Prostate gland (tissue), 2 donors: ENCODE data around the gene CHDH.

ENCODE experiments used
- POLR2AphosphoS5 ChIP-seq: sonication (generic); formaldehyde crosslinking; IDR thresholded peaks from one replicate; pipeline ENCODE4 v1.6.1; 2017; ENCODE audit warnings: antibody characterized with exemption
- TF ChIP-seq, protein P1 (sequence below), 4 experiments: fragments of 200-600 bp in 2 of 4; fragments of 450-650 bp in 2 of 4; sonication (generic) in 2 of 4; IDR thresholded peaks; 1 replicate in 3 of 4; 2 replicates in 1 of 4; pipeline ENCODE4 v1.5.1; 2016 to 2019; ENCODE audit warnings: antibody characterized with exemption in 4 of 4, mild to moderate bottlenecking in 2 of 4, moderate library complexity in 2 of 4

DNA sequence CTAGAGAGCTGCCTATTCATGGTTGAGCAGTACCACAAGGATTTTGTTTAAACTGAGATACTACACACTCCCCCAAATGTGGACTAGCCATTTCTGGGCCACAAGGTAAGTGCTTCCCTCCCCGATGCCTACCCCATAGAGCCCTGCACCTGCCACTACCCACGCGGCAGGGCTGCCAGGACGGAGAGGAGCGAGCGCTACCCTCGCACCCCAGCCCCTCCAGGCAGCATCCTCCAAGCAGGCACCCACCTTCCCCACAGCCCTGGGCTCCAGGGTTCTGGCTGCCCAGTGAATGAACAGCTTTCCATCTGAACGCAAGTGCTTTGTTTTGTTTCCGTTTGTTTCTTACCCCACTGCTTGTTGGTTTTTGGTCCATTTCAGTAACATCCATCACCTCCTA is 59.2 kb downstream of the CHDH start:
- TF ChIP-seq, protein P1, sequence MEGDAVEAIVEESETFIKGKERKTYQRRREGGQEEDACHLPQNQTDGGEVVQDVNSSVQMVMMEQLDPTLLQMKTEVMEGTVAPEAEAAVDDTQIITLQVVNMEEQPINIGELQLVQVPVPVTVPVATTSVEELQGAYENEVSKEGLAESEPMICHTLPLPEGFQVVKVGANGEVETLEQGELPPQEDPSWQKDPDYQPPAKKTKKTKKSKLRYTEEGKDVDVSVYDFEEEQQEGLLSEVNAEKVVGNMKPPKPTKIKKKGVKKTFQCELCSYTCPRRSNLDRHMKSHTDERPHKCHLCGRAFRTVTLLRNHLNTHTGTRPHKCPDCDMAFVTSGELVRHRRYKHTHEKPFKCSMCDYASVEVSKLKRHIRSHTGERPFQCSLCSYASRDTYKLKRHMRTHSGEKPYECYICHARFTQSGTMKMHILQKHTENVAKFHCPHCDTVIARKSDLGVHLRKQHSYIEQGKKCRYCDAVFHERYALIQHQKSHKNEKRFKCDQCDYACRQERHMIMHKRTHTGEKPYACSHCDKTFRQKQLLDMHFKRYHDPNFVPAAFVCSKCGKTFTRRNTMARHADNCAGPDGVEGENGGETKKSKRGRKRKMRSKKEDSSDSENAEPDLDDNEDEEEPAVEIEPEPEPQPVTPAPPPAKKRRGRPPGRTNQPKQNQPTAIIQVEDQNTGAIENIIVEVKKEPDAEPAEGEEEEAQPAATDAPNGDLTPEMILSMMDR (IDR thresholded peaks at IDR 0.05): no peak
- TF ChIP-seq POLR2AphosphoS5: no peak
